ENCODE data around the gene SPINT2. TPM values are rescaled to one million over a fixed set of nuclear protein-coding genes. Genes with fewer than 3 reads are reported as not detected.

SPINT2 gene
- polyA plus RNA-seq, 1 donor (not counting 4 experiments of a cell fraction or from before 2014, with no cell fraction given), result 363 TPM

DNA sequence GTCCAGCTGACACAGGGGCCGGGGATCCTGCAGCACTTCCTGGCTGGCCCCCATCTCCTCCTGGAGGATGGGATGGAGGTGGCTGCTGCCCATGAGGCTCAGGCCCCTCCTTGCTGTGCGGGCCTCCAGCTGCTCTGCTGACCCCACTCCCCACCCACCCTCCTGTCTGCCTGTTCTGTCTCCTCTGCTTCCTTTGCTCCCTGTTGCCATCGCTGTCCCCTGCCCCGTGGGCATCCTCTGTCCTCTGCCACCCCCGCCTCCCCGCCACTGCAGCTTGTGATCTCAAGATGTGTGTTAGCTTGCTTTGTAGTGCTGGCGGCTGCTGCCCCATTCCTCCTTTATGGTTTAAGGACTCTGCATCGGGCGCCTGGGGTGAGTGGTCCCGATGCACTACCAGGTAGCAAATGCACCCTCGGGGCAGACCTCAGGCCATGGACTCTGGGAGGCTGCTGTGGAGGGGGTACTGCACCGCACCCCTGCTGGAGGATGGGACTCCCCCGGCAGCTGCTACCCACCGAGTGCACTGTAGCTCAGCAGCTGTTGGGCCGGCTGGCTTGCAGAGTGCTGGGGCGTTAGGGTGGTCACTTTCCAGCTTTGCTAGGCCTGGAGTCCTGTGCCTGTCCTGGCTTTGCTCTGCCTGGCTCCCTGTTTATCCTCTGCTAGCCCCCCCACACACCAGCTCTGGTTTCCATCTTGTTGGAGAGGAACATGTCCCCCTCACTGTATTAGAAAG lies 23.9 kb downstream of the SPINT2 start:
- Histone ChIP-seq H3K79me2 (ENCODE audit: control insufficient read depth, insufficient read depth, low read length) (peaks cover 56% of the 10 kb centered on the region), H3K9me3 (ENCODE audit: control insufficient read depth, low read depth, low read length) (no peaks in the 10 kb centered on the region), H3K36me3 (ENCODE audit: control insufficient read depth in 2 of 2, extremely low read depth in 1 of 2, insufficient read depth in 2 of 2, low read length in 2 of 2) (peaks cover 60 to 81% of the 10 kb centered on the region in 2 experiments), H3K27ac (ENCODE audit: control insufficient read depth, insufficient read depth, low read length) (no peak overlapping the region), H3K9me1 (ENCODE audit: control insufficient read depth, extremely low read depth, insufficient read depth, low read length) (no peaks in the 10 kb centered on the region), H4K20me1 (ENCODE audit: control insufficient read depth, extremely low read depth, insufficient read depth, low read length) (peaks cover 13% of the 10 kb centered on the region), H3K9ac (ENCODE audit: control insufficient read depth, extremely low read depth, insufficient read depth, low read length) (no peak overlapping the region), H3K4me1 (ENCODE audit: control insufficient read depth, extremely low read depth, insufficient read depth, low read length) (peaks cover 21% of the 10 kb centered on the region), H3K4me3 (ENCODE audit: control insufficient read depth in 2 of 3, extremely low read depth in 1 of 3, insufficient read depth in 2 of 3, low read depth in 1 of 3, low read length in 3 of 3) (no peak overlapping the region), H3K4me2 (ENCODE audit: control insufficient read depth, extremely low read depth, insufficient read depth, low read depth, low read length) (no peak overlapping the region), H2AFZ (ENCODE audit: control insufficient read depth, low read length) (no peak overlapping the region), H3K27me3 (ENCODE audit: control insufficient read depth, extremely low read depth, insufficient read depth, low read length) (no peaks in the 10 kb centered on the region)
- FAIRE-seq (no peak), DNase-seq (ENCODE audit: low read depth, low spot score) (no peak)
- dilution Hi-C loops (cut with MboI; ENCODE audit: extremely low pct_ligation_motif_present, low sequenced_read_pairs), result no loop called here
- no peak for TF ChIP-seq EZH2 (IDR thresholded peaks at IDR 0.05; ENCODE audit: low read length)
- TF ChIP-seq, protein P1, sequence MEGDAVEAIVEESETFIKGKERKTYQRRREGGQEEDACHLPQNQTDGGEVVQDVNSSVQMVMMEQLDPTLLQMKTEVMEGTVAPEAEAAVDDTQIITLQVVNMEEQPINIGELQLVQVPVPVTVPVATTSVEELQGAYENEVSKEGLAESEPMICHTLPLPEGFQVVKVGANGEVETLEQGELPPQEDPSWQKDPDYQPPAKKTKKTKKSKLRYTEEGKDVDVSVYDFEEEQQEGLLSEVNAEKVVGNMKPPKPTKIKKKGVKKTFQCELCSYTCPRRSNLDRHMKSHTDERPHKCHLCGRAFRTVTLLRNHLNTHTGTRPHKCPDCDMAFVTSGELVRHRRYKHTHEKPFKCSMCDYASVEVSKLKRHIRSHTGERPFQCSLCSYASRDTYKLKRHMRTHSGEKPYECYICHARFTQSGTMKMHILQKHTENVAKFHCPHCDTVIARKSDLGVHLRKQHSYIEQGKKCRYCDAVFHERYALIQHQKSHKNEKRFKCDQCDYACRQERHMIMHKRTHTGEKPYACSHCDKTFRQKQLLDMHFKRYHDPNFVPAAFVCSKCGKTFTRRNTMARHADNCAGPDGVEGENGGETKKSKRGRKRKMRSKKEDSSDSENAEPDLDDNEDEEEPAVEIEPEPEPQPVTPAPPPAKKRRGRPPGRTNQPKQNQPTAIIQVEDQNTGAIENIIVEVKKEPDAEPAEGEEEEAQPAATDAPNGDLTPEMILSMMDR (optimal IDR thresholded peaks at IDR 0.05 in 1 of 3, IDR thresholded peaks at IDR 0.05 in 1 of 3, conservative IDR thresholded peaks at IDR 0.05 in 1 of 3; ENCODE audit: extremely low read depth in 1 of 3, insufficient read depth in 2 of 3, low read length in 3 of 3), result no peak

DNA sequence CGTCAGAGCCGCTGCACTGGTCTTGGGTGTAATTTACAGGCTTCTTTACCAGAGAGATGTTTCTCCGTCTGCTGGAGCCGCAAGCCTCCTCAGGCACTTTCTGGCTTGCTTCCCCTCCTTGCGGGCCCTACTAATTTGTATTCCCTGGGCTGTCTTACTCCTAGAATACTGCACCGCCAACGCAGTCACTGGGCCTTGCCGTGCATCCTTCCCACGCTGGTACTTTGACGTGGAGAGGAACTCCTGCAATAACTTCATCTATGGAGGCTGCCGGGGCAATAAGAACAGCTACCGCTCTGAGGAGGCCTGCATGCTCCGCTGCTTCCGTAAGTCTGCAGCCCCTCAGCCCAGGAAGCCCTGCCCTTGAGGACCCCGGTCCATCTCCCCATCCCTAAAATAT lies 25.6 kb downstream of the SPINT2 start:
- H3K4me3 ChIP-seq (ENCODE audit: control insufficient read depth in 2 of 3, extremely low read depth in 1 of 3, insufficient read depth in 2 of 3, low read depth in 1 of 3, low read length in 3 of 3), result no peak overlapping the region
- no peaks in the 10 kb centered on the region for H3K27me3 ChIP-seq (ENCODE audit: control insufficient read depth, extremely low read depth, insufficient read depth, low read length)
- no peak for DNase-seq (ENCODE audit: low read depth, low spot score)
- H3K27ac ChIP-seq (ENCODE audit: control insufficient read depth, insufficient read depth, low read length), result peak overlapping the region; percentile 81
- TF ChIP-seq, protein P1 (optimal IDR thresholded peaks at IDR 0.05 in 1 of 3, IDR thresholded peaks at IDR 0.05 in 1 of 3, conservative IDR thresholded peaks at IDR 0.05 in 1 of 3; ENCODE audit: extremely low read depth in 1 of 3, insufficient read depth in 2 of 3, low read length in 3 of 3), result no peak
- TF ChIP-seq EZH2 (IDR thresholded peaks at IDR 0.05; ENCODE audit: low read length), result no peak
- no peak overlapping the region for H2AFZ ChIP-seq (ENCODE audit: control insufficient read depth, low read length)
- peaks cover 32% of the 10 kb centered on the region for H3K4me1 ChIP-seq (ENCODE audit: control insufficient read depth, extremely low read depth, insufficient read depth, low read length)
- dilution Hi-C loops (cut with MboI; ENCODE audit: extremely low pct_ligation_motif_present, low sequenced_read_pairs), result no loop called here
- H3K4me2 ChIP-seq (ENCODE audit: control insufficient read depth, extremely low read depth, insufficient read depth, low read depth, low read length), result peak overlapping the region; percentile 12
- H3K79me2 ChIP-seq (ENCODE audit: control insufficient read depth, insufficient read depth, low read length), result peaks cover 41% of the 10 kb centered on the region
- peaks cover 60 to 77% of the 10 kb centered on the region in 2 experiments for H3K36me3 ChIP-seq (ENCODE audit: control insufficient read depth in 2 of 2, extremely low read depth in 1 of 2, insufficient read depth in 2 of 2, low read length in 2 of 2)
- H4K20me1 ChIP-seq (ENCODE audit: control insufficient read depth, extremely low read depth, insufficient read depth, low read length), result peaks cover 7% of the 10 kb centered on the region
- FAIRE-seq, result no peak
- H3K9ac ChIP-seq (ENCODE audit: control insufficient read depth, extremely low read depth, insufficient read depth, low read length), result peak overlapping the region; percentile 45
- no peaks in the 10 kb centered on the region for H3K9me1 ChIP-seq (ENCODE audit: control insufficient read depth, extremely low read depth, insufficient read depth, low read length)
- no peaks in the 10 kb centered on the region for H3K9me3 ChIP-seq (ENCODE audit: control insufficient read depth, low read depth, low read length)

All from keratinocyte (primary cell).